KMS-11 (cell line): ENCODE data around the gene KCNJ6.
"Not testable (repeated sequence)": the region's sequence is repeated elsewhere in the genome, so short reads cannot be mapped to it uniquely, and the experiment has no call there.

ENCODE experiments used
- H2AFZ ChIP-seq: fragments of 200-600 bp; sonication (generic); 2 replicates; pipeline ENCODE4 v1.6.1; 2016; ENCODE audit warnings: antibody characterized with exemption, mixed run types, low read depth
- H3K27ac ChIP-seq: fragments of 200-600 bp; sonication (generic); 2 replicates; pipeline ENCODE4 v1.6.1; 2016; ENCODE audit warnings: mild to moderate bottlenecking, mixed run types
- H3K27me3 ChIP-seq: fragments of 200-600 bp; sonication (generic); 2 replicates; pipeline ENCODE4 v1.6.1; 2017; ENCODE audit warnings: mild to moderate bottlenecking, low read depth, mixed run types, moderate library complexity; ENCODE audit not compliant: insufficient read depth
- H3K36me3 ChIP-seq: fragments of 200-600 bp; sonication (generic); 2 replicates; pipeline ENCODE4 v1.6.1; 2017; ENCODE audit warnings: mild to moderate bottlenecking, mixed run types; ENCODE audit not compliant: insufficient read depth
- H3K4me1 ChIP-seq: fragments of 200-600 bp; sonication (generic); 2 replicates; pipeline ENCODE4 v1.6.1; 2016; ENCODE audit warnings: mild to moderate bottlenecking, low read depth, mixed run types; ENCODE audit not compliant: poor library complexity, severe bottlenecking
- H3K4me2 ChIP-seq: fragments of 200-600 bp; sonication (generic); 2 replicates; pipeline ENCODE4 v1.7.0; 2016; ENCODE audit warnings: mild to moderate bottlenecking, mixed run types
- H3K4me3 ChIP-seq: fragments of 200-600 bp; sonication (generic); IDR thresholded peaks from 2 replicates; pipeline ENCODE4 v1.6.1; 2017; ENCODE audit warnings: low read depth, low read length, mixed read lengths; ENCODE audit not compliant: insufficient read depth
- H3K79me2 ChIP-seq: fragments of 200-600 bp; sonication (generic); 2 replicates; pipeline ENCODE4 v1.6.1; 2016; ENCODE audit warnings: low read depth, mixed run types; ENCODE audit not compliant: insufficient read depth
- H3K9ac ChIP-seq: fragments of 200-600 bp; sonication (generic); 2 replicates; pipeline ENCODE4 v1.6.1; 2016; ENCODE audit warnings: mild to moderate bottlenecking, mixed run types
- H4K20me1 ChIP-seq: fragments of 200-600 bp; sonication (generic); 2 replicates; pipeline ENCODE4 v1.6.1; 2016; ENCODE audit warnings: mild to moderate bottlenecking, mixed run types; ENCODE audit not compliant: insufficient read depth
- CTCF ChIP-seq: fragments of 200-600 bp; sonication (generic); conservative IDR thresholded peaks from 2 replicates; pipeline ENCODE4 v1.6.1; 2017; ENCODE audit warnings: low read depth, mild to moderate bottlenecking, antibody characterized with exemption, low read length, moderate library complexity, mixed read lengths

KCNJ6 gene

GRCh38 chr21:37578471-37579126 lies 337.7 kb downstream of the KCNJ6 start:
- Histone ChIP-seq H3K79me2 (no peaks in the 10 kb centered on the region), H3K27me3 (no peaks in the 10 kb centered on the region), H3K27ac (no peak overlapping the region), H4K20me1 (no peaks in the 10 kb centered on the region), H3K36me3 (no peaks in the 10 kb centered on the region), H3K4me2 (no peak overlapping the region), H2AFZ (no peak overlapping the region), H3K4me1 (no peaks in the 10 kb centered on the region), H3K4me3 (no peak overlapping the region), H3K9ac (no peak overlapping the region)
- no peak for TF ChIP-seq CTCF

GRCh38 chr21:37576929-37577328 lies 339.3 kb downstream of the KCNJ6 start:
- H3K9ac ChIP-seq, H3K4me3 ChIP-seq: not testable (repeated sequence)

GRCh38 chr21:37575580-37575979 lies 340.7 kb downstream of the KCNJ6 start:
- no peak overlapping the region for H3K4me3 ChIP-seq
- no peaks in the 10 kb centered on the region for H4K20me1 ChIP-seq
- no peaks in the 10 kb centered on the region for H3K27me3 ChIP-seq
- H3K4me2 ChIP-seq = no peak overlapping the region
- H3K27ac ChIP-seq = no peak overlapping the region
- no peak overlapping the region for H3K9ac ChIP-seq
- H3K36me3 ChIP-seq = no peaks in the 10 kb centered on the region
- H3K4me1 ChIP-seq = no peaks in the 10 kb centered on the region
- no peak overlapping the region for H2AFZ ChIP-seq
- TF ChIP-seq CTCF = no peak
- 0 out of 2 replicates have a peak, but pooled peaks cover 3% of the 10 kb centered on the region for H3K79me2 ChIP-seq

More at GRCh38 chr21:37576929-37577328, 339.3 kb downstream of the KCNJ6 start:
- H3K27ac ChIP-seq, H3K36me3 ChIP-seq, H2AFZ ChIP-seq, H3K79me2 ChIP-seq, H4K20me1 ChIP-seq, H3K4me2 ChIP-seq, H3K4me1 ChIP-seq, H3K27me3 ChIP-seq: not testable (repeated sequence)

- H3K9ac ChIP-seq = no peak overlapping the region
- H3K4me3 ChIP-seq = no peak overlapping the region
- H3K27me3 ChIP-seq = no peaks in the 10 kb centered on the region
- no peaks in the 10 kb centered on the region for H4K20me1 ChIP-seq
- TF ChIP-seq CTCF = no peak
- H3K4me1 ChIP-seq = no peaks in the 10 kb centered on the region
- no peak overlapping the region for H3K27ac ChIP-seq
- no peaks in the 10 kb centered on the region for H3K36me3 ChIP-seq
- H2AFZ ChIP-seq = no peak overlapping the region
- H3K79me2 ChIP-seq = 0 out of 2 replicates have a peak, but pooled peaks cover 3% of the 10 kb centered on the region
- H3K4me2 ChIP-seq = no peak overlapping the region
These were observed 341.5 kb downstream of the KCNJ6 start for GRCh38 chr21:37574751-37575150.

- TF ChIP-seq CTCF = no peak
- Histone ChIP-seq H3K27me3 (no peaks in the 10 kb centered on the region), H4K20me1 (no peaks in the 10 kb centered on the region), H3K4me3 (no peak overlapping the region), H3K79me2 (peaks cover 3% of the 10 kb centered on the region; the same call in 1 of the 2 replicates), H3K4me1 (no peaks in the 10 kb centered on the region), H3K27ac (no peak overlapping the region), H3K36me3 (no peaks in the 10 kb centered on the region), H3K4me2 (no peak overlapping the region), H3K9ac (no peak overlapping the region), H2AFZ (no peak overlapping the region)
These were observed 341.9 kb downstream of the KCNJ6 start for GRCh38 chr21:37574316-37574715.
